22Rv1 (cell line): Measurements from ENCODE around the gene OR52A5.

ENCODE experiments used
- CTCF ChIP-seq: fragments of 450-650 bp; IDR thresholded peaks from 2 replicates; pipeline ENCODE4 v1.5.1; 2017; ENCODE audit warnings: mild to moderate bottlenecking
- ZFX ChIP-seq: fragments of 450-650 bp; IDR thresholded peaks from 2 replicates; pipeline ENCODE4 v1.6.1; 2017; ENCODE audit warnings: antibody characterized with exemption, borderline replicate concordance

- TF ChIP-seq ZFX = no peak
- no peak for TF ChIP-seq CTCF
Observed at GRCh38 chr11:5124891-5125620, 13.1 kb downstream of the OR52A5 start.
